ENCODE results near the gene SASH1. TPM values are rescaled to one million over a fixed set of nuclear protein-coding genes. Genes with fewer than 3 reads are reported as not detected.
"Not testable (repeated sequence)": the region's sequence is repeated elsewhere in the genome, so short reads cannot be mapped to it uniquely, and the experiment has no call there.

SASH1 gene
- total RNA-seq, 1 donor from 2014 or later = 10.2 TPM

DNA sequence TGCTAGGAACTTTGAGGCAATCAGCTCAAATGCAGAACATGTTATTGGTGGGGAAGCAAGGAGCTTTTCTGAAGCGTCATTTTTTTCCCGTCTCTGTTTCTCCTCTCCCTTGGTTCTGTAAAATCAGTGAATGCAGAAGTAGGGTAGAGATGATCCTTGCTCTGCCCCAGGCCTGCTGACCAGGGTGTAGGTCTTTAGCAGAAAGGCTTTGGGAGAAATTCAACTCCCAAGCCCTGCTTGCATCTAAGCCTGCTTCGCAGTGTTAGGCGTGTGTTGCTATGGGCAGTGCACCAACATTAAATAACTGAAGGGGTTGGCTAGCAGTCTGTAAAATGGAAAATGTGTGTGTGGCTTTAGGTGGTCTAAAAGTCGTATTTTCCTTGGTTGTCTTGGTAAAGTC, 45.9 kb downstream of the SASH1 start:
- peaks cover 19% of the 10 kb centered on the region for H3K4me1 Mint-ChIP-seq
- no peak for TF ChIP-seq EZH2 (IDR thresholded peaks at IDR 0.05)
- no peak for TF ChIP-seq EZH2phosphoT487 (IDR thresholded peaks at IDR 0.05)
- TF ChIP-seq, protein P1, sequence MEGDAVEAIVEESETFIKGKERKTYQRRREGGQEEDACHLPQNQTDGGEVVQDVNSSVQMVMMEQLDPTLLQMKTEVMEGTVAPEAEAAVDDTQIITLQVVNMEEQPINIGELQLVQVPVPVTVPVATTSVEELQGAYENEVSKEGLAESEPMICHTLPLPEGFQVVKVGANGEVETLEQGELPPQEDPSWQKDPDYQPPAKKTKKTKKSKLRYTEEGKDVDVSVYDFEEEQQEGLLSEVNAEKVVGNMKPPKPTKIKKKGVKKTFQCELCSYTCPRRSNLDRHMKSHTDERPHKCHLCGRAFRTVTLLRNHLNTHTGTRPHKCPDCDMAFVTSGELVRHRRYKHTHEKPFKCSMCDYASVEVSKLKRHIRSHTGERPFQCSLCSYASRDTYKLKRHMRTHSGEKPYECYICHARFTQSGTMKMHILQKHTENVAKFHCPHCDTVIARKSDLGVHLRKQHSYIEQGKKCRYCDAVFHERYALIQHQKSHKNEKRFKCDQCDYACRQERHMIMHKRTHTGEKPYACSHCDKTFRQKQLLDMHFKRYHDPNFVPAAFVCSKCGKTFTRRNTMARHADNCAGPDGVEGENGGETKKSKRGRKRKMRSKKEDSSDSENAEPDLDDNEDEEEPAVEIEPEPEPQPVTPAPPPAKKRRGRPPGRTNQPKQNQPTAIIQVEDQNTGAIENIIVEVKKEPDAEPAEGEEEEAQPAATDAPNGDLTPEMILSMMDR (IDR thresholded peaks at IDR 0.05) = no peak
- H3K4me3 Mint-ChIP-seq = no peak overlapping the region
- H2AFZ ChIP-seq (replicated peaks) = no peak overlapping the region
- no peak for DNase-seq (ENCODE audit: low spot score)
- no peaks in the 10 kb centered on the region for H3K9me3 Mint-ChIP-seq
- H3K27ac ChIP-seq = no peak overlapping the region
- peak overlapping the region; percentile 88 for H3K27ac Mint-ChIP-seq
- H3K36me3 Mint-ChIP-seq = peaks cover 5% of the 10 kb centered on the region
- H3K79me2 ChIP-seq (ENCODE audit: low read depth) = no peaks in the 10 kb centered on the region
- no peaks in the 10 kb centered on the region for H3F3A ChIP-seq (ENCODE audit: low read depth)
- no peaks in the 10 kb centered on the region for H4K20me1 ChIP-seq (ENCODE audit: low read depth)
- no peaks in the 10 kb centered on the region for H3K27me3 ChIP-seq
- H3K36me3 ChIP-seq = no peaks in the 10 kb centered on the region
- no peak overlapping the region for H3K4me2 ChIP-seq
- peaks cover 6% of the 10 kb centered on the region for H3K27me3 Mint-ChIP-seq (ENCODE audit: insufficient read depth, low read depth)
- peaks cover 6% of the 10 kb centered on the region for H3K4me1 ChIP-seq
- no peaks in the 10 kb centered on the region for H3K9me3 ChIP-seq (ENCODE audit: low read depth)
- no peak overlapping the region for H3K9ac ChIP-seq
- H3K4me3 ChIP-seq = no peak overlapping the region

DNA sequence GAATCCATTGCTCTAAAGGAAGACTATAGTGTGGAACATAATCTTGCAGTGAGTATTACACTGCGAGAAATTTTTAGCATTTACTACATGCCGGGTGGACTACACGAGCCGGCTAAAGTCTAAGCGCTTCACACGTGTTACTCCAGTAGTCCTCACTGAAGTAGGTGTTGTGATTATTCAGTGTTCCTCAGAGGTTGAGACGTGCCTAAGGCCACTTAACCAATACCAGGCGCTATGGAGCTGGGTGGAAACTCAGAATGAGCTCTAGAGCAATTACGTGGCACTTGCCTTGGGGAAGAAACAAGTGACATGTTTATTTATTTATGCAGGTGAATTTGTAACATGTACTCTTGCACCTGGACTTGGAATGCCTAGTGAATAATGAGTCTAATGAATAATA, 46.4 kb downstream of the SASH1 start:
- Mint-ChIP-seq H3K27me3 (ENCODE audit: insufficient read depth, low read depth) (peaks cover 6% of the 10 kb centered on the region), H3K4me3 (no peak overlapping the region), H3K36me3 (peaks cover 7% of the 10 kb centered on the region), H3K4me1 (peaks cover 16% of the 10 kb centered on the region), H3K9me3 (no peaks in the 10 kb centered on the region), H3K27ac (no peak overlapping the region)
- no peak for DNase-seq (ENCODE audit: low spot score)
- Histone ChIP-seq H3K9ac (no peak overlapping the region), H3K4me3 (no peak overlapping the region), H3K79me2 (ENCODE audit: low read depth) (no peaks in the 10 kb centered on the region), H3K4me2 (no peak overlapping the region), H3K36me3 (no peaks in the 10 kb centered on the region), H3K27me3 (no peaks in the 10 kb centered on the region), H3K9me3 (ENCODE audit: low read depth) (no peaks in the 10 kb centered on the region), H3F3A (ENCODE audit: low read depth) (no peaks in the 10 kb centered on the region), H2AFZ (replicated peaks) (no peak overlapping the region), H3K4me1 (peaks cover 6% of the 10 kb centered on the region), H4K20me1 (ENCODE audit: low read depth) (no peaks in the 10 kb centered on the region), H3K27ac (no peak overlapping the region)
- TF ChIP-seq EZH2phosphoT487 (IDR thresholded peaks at IDR 0.05) (no peak), EZH2 (IDR thresholded peaks at IDR 0.05) (no peak)
- TF ChIP-seq, protein P1 (IDR thresholded peaks at IDR 0.05) = no peak

DNA sequence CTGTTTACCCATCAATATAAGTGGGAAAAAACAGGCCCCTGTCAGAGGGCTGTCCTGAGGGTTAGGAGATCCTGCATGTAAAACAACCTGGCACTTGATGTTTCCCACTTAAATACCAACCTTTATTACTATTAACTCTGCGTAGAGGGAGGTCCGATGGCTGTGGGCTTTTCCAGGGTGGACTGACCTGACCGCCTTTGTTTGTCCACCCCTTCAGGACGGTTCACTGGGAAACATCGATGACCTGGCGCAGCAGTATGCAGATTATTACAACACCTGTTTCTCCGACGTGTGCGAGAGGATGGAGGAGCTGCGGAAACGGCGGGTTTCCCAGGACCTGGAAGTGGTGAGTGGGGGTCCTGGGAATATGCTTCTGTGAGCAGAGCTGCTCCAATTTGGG, 47.3 kb downstream of the SASH1 start:
- Histone ChIP-seq H3K4me2 (no peak overlapping the region), H2AFZ (replicated peaks) (no peak overlapping the region), H3K4me1 (peaks cover 4% of the 10 kb centered on the region), H3K4me3 (no peak overlapping the region), H3K27ac (no peak overlapping the region), H4K20me1 (ENCODE audit: low read depth) (no peaks in the 10 kb centered on the region), H3K9me3 (ENCODE audit: low read depth) (no peaks in the 10 kb centered on the region), H3K9ac (no peak overlapping the region), H3K27me3 (no peaks in the 10 kb centered on the region), H3K79me2 (ENCODE audit: low read depth) (no peaks in the 10 kb centered on the region), H3K36me3 (no peaks in the 10 kb centered on the region), H3F3A (ENCODE audit: low read depth) (no peaks in the 10 kb centered on the region)
- Mint-ChIP-seq H3K27me3 (ENCODE audit: insufficient read depth, low read depth) (peaks cover 6% of the 10 kb centered on the region), H3K4me3 (no peak overlapping the region), H3K9me3 (no peaks in the 10 kb centered on the region), H3K4me1 (peaks cover 16% of the 10 kb centered on the region), H3K27ac (peak overlapping the region; percentile 57), H3K36me3 (peaks cover 7% of the 10 kb centered on the region)
- TF ChIP-seq, protein P1 (IDR thresholded peaks at IDR 0.05) = no peak
- TF ChIP-seq EZH2 (IDR thresholded peaks at IDR 0.05) (no peak), EZH2phosphoT487 (IDR thresholded peaks at IDR 0.05) (no peak)
- no peak for DNase-seq (ENCODE audit: low spot score)

DNA sequence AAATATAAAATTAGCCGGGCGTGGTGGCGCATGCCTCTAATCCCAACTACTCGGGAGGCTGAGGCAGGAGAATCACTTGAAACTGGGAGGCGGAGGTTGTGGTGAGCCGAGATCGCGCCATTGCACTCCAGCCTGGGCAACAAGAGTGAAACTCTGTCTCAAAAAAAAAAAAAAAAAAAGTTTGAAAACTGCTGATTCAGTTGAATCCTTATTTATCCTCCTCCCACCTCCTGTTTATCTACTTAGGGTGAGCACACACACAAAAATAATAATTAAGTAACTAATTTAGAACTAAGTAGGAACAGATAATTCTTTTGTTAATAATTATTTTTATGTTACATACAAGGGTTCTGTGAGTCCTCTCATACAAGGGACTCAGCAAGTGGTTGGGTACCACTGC, 49.5 kb downstream of the SASH1 start:
- H3K27ac Mint-ChIP-seq; H3K9me3 ChIP-seq (ENCODE audit: low read depth); H2AFZ ChIP-seq (replicated peaks); H3K4me3 Mint-ChIP-seq; H3K4me2 ChIP-seq; H3K36me3 Mint-ChIP-seq; H3K27me3 Mint-ChIP-seq (ENCODE audit: insufficient read depth, low read depth); DNase-seq (ENCODE audit: low spot score); H3K4me3 ChIP-seq; H3F3A ChIP-seq (ENCODE audit: low read depth); H4K20me1 ChIP-seq (ENCODE audit: low read depth); H3K9me3 Mint-ChIP-seq; H3K27ac ChIP-seq; H3K79me2 ChIP-seq (ENCODE audit: low read depth); H3K36me3 ChIP-seq; H3K4me1 ChIP-seq; H3K27me3 ChIP-seq; H3K9ac ChIP-seq: not testable (repeated sequence)
- peaks cover 16% of the 10 kb centered on the region for H3K4me1 Mint-ChIP-seq
